Loucy (cell line): ENCODE results near the gene DNPEP.

Experiments
- H2AFZ ChIP-seq: fragments of 200-600 bp; sonication (generic); 2 replicates; pipeline ENCODE4 v1.6.0; 2016; ENCODE audit warnings: antibody characterized with exemption, mild to moderate bottlenecking, low read length, moderate library complexity
- H3F3A ChIP-seq: fragments of 200-600 bp; 2 replicates; pipeline ENCODE4 v1.6.0; 2016; ENCODE audit warnings: antibody characterized with exemption, low read depth, mild to moderate bottlenecking
- H3K27me3 ChIP-seq: fragments of 200-600 bp; sonication (generic); 2 replicates; pipeline ENCODE4 v1.6.1; 2014; ENCODE audit warnings: low read length, mild to moderate bottlenecking; ENCODE audit not compliant: insufficient read depth, poor library complexity, severe bottlenecking
- H3K36me3 ChIP-seq: fragments of 200-600 bp; sonication (generic); 2 replicates; pipeline ENCODE4 v1.6.1; 2016; ENCODE audit warnings: low read length; ENCODE audit not compliant: insufficient read depth
- H3K4me1 ChIP-seq: fragments of 200-600 bp; sonication (generic); 2 replicates; pipeline ENCODE4 v1.5.1; 2014; ENCODE audit warnings: low read length, mild to moderate bottlenecking; ENCODE audit not compliant: insufficient read depth, poor library complexity, severe bottlenecking
- H3K4me2 ChIP-seq: fragments of 200-600 bp; sonication (generic); 2 replicates; pipeline ENCODE4 v1.6.0; 2014; ENCODE audit warnings: antibody characterized with exemption, low read length, low read depth, mild to moderate bottlenecking; ENCODE audit not compliant: poor library complexity, severe bottlenecking
- H3K4me3 ChIP-seq: fragments of 200-600 bp; sonication (generic); 2 replicates; pipeline ENCODE4 v1.5.1; 2014; ENCODE audit warnings: low read length, mild to moderate bottlenecking, mixed read lengths; ENCODE audit not compliant: poor library complexity, severe bottlenecking
- H3K79me2 ChIP-seq: fragments of 200-600 bp; sonication (generic); 2 replicates; pipeline ENCODE4 v1.6.1; 2014; ENCODE audit warnings: low read length; ENCODE audit not compliant: insufficient read depth
- H3K9ac ChIP-seq: fragments of 200-600 bp; sonication (generic); 2 replicates; pipeline ENCODE4 v1.6.0; 2014; ENCODE audit warnings: mild to moderate bottlenecking, low read depth, low read length, moderate library complexity; ENCODE audit not compliant: poor library complexity, severe bottlenecking
- H3K9me2 ChIP-seq: fragments of 200-600 bp; sonication (generic); replicated peaks from 2 replicates; pipeline ENCODE4 v1.6.1; 2016; ENCODE audit warnings: low read depth, low read length, mixed read lengths
- H3K9me3 ChIP-seq: fragments of 200-600 bp; sonication (generic); 2 replicates; pipeline ENCODE4 v1.6.1; 2014; ENCODE audit warnings: mild to moderate bottlenecking, antibody characterized with exemption, low read length, low read depth; ENCODE audit not compliant: insufficient read depth
- H4K20me1 ChIP-seq: fragments of 200-600 bp; sonication (generic); 2 replicates; pipeline ENCODE4 v1.6.0; 2014; ENCODE audit warnings: antibody characterized with exemption, low read length, mild to moderate bottlenecking; ENCODE audit not compliant: insufficient read depth, poor library complexity, severe bottlenecking
- CTCF ChIP-seq: fragments of 200-600 bp; sonication (generic); conservative IDR thresholded peaks from 2 replicates; pipeline ENCODE4 v1.5.1; 2014; ENCODE audit warnings: mild to moderate bottlenecking, antibody characterized with exemption, low read length
- EZH2phosphoT487 ChIP-seq: fragments of 200-600 bp; IDR thresholded peaks from 2 replicates; pipeline ENCODE4 v1.6.1; 2018; ENCODE audit warnings: antibody characterized with exemption, mild to moderate bottlenecking, moderate library complexity, borderline replicate concordance

The DNPEP gene

GRCh38 chr2:219388121-219388906 is 602 bp upstream of the DNPEP start:
- Histone ChIP-seq H3K9ac (peak overlapping the region; percentile 69), H4K20me1 (peaks cover 10% of the 10 kb centered on the region), H3K36me3 (peaks cover 9% of the 10 kb centered on the region; the same call in 1 of the 2 replicates), H3K4me3 (peak overlapping the region; percentile 73), H3K27me3 (no peaks in the 10 kb centered on the region), H3K9me2 (no peaks in the 10 kb centered on the region), H3K4me1 (peaks cover 18% of the 10 kb centered on the region), H2AFZ (peak overlapping the region; percentile 97), H3K79me2 (peaks cover 23% of the 10 kb centered on the region), H3K9me3 (no peaks in the 10 kb centered on the region), H3F3A (no peaks in the 10 kb centered on the region), H3K4me2 (peak overlapping the region; percentile 83)
- TF ChIP-seq EZH2phosphoT487 (no peak), CTCF (peak; percentile 65)

- Histone ChIP-seq H3K9me2 (no peaks in the 10 kb centered on the region), H3K36me3 (peaks cover 10% of the 10 kb centered on the region; the same call in 1 of the 2 replicates), H3K4me3 (peak overlapping the region; percentile 100), H3K4me2 (peak overlapping the region; percentile 99), H3F3A (no peaks in the 10 kb centered on the region), H2AFZ (peak overlapping the region; percentile 95), H3K27me3 (no peaks in the 10 kb centered on the region), H3K9ac (peak overlapping the region; percentile 89), H3K4me1 (peaks cover 18% of the 10 kb centered on the region), H3K9me3 (no peaks in the 10 kb centered on the region), H4K20me1 (peaks cover 10% of the 10 kb centered on the region), H3K79me2 (peaks cover 23% of the 10 kb centered on the region)
- TF ChIP-seq EZH2phosphoT487 (no peak), CTCF (no peak)
Observed at GRCh38 chr2:219386532-219387280, 1.0 kb downstream of the DNPEP start.

- H3K9me2 ChIP-seq: no peaks in the 10 kb centered on the region
- H4K20me1 ChIP-seq: peaks cover 10% of the 10 kb centered on the region
- H3K79me2 ChIP-seq: peaks cover 23% of the 10 kb centered on the region
- peaks cover 16% of the 10 kb centered on the region; the same call in 1 of the 2 replicates for H3K36me3 ChIP-seq
- H3K4me1 ChIP-seq: peaks cover 18% of the 10 kb centered on the region
- H3K4me2 ChIP-seq: peak overlapping the region; percentile 99
- H3K27me3 ChIP-seq: no peaks in the 10 kb centered on the region
- no peaks in the 10 kb centered on the region for H3F3A ChIP-seq
- TF ChIP-seq CTCF (no peak), EZH2phosphoT487 (no peak)
- H3K4me3 ChIP-seq: peak overlapping the region; percentile 100
- peak overlapping the region; percentile 89 for H3K9ac ChIP-seq
- H3K9me3 ChIP-seq: no peaks in the 10 kb centered on the region
- no peak overlapping the region for H2AFZ ChIP-seq
Observed at GRCh38 chr2:219385958-219386520, 1.7 kb downstream of the DNPEP start.
